SU-DHL-6 (cell line): ENCODE measurements around the gene OLIG3.

Source experiments
- CTCF ChIP-seq: fragments of 200-600 bp; sonication (generic); IDR thresholded peaks from one replicate; pipeline ENCODE4 v1.5.1; 2017; ENCODE audit warnings: antibody characterized with exemption, mild to moderate bottlenecking, low read length, moderate library complexity; ENCODE audit not compliant: insufficient read depth, poor library complexity, severe bottlenecking
- EZH2phosphoT487 ChIP-seq: fragments of 200-600 bp; sonication (generic), shearing (Covaris generic); conservative IDR thresholded peaks from 2 replicates; pipeline ENCODE4 v1.6.1; 2018; ENCODE audit warnings: mild to moderate bottlenecking, antibody characterized with exemption, low read length, moderate library complexity, mixed read lengths

GRCh38 chr6:137519629-137520176 lies 25.5 kb upstream of the OLIG3 start:
- no peak for TF ChIP-seq CTCF
- TF ChIP-seq EZH2phosphoT487, result no peak
